Measurements from ENCODE around the gene FLOT2. TPM values are rescaled to one million over a fixed set of nuclear protein-coding genes. Genes with fewer than 3 reads are reported as not detected.

The FLOT2 gene
- total RNA-seq, 1 experiment from 2014 or later, result 23.1 TPM

GRCh38 chr17:28891201-28891600, 6.3 kb downstream of the FLOT2 start:
- no TSS peak for BruUV-seq (replicated peaks)
- H3K79me2 ChIP-seq (ENCODE audit: low read length), result no peaks in the 10 kb centered on the region
- H3K9me2 ChIP-seq (replicated peaks; ENCODE audit: low read length), result no peaks in the 10 kb centered on the region
- DNase-seq (no peak), ATAC-seq (no peak)
- CTCF ChIA-PET, result no interaction called here
- H4K20me1 ChIP-seq (ENCODE audit: low read length), result no peaks in the 10 kb centered on the region
- H3K4me3 ChIP-seq (ENCODE audit: low read length), result no peak overlapping the region
- H3K27me3 ChIP-seq (ENCODE audit: low read length), result no peaks in the 10 kb centered on the region
- H3K4me2 ChIP-seq (ENCODE audit: low read length), result no peak overlapping the region
- no peaks in the 10 kb centered on the region for H3K4me1 ChIP-seq (ENCODE audit: insufficient read depth, low read length)
- H3K9me3 ChIP-seq (ENCODE audit: low read length), result no peaks in the 10 kb centered on the region
- no peaks in the 10 kb centered on the region for H3F3A ChIP-seq (ENCODE audit: low read length, unreplicated experiment)
- H2AFZ ChIP-seq (ENCODE audit: low read length), result no peak overlapping the region
- H3K36me3 ChIP-seq (ENCODE audit: low read depth, low read length), result no peaks in the 10 kb centered on the region
- H3K27ac ChIP-seq (ENCODE audit: low read length), result no peak overlapping the region
- H3K9ac ChIP-seq (ENCODE audit: low read length), result no peak overlapping the region
- intact Hi-C loops (cut with micrococcal nuclease), result no loop called here
- TF ChIP-seq EZH2 (IDR thresholded peaks at IDR 0.05; ENCODE audit: low read length, unreplicated experiment), result no peak
- POLR2A ChIA-PET (ENCODE audit: unreplicated experiment), result no interaction called here

DNA sequence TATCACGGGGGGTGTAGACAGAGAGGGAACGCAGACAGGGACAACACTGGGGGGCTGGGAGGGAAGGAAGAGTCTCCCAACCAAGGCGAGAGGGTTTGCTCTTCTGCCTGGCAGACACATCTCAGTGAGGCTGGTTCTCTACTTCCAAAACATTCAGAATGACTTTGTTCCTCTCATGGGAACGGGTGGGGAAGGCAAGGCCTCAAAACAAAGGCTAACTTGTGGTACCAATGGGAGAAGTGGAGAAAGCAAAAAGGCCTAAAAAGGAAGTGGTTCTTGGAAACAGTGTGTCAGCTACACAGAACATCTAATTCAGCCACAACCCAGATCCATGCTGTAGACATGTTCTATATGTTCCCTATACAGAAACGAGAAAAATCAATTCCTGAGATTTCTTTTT, 7.5 kb downstream of the FLOT2 start:
- Histone ChIP-seq H3K79me2 (ENCODE audit: low read length) (no peaks in the 10 kb centered on the region), H3K9me2 (replicated peaks; ENCODE audit: low read length) (no peaks in the 10 kb centered on the region), H3K4me3 (ENCODE audit: low read length) (no peak overlapping the region), H3K4me1 (ENCODE audit: insufficient read depth, low read length) (no peaks in the 10 kb centered on the region), H3F3A (ENCODE audit: low read length, unreplicated experiment) (no peaks in the 10 kb centered on the region), H3K27me3 (ENCODE audit: low read length) (no peaks in the 10 kb centered on the region), H2AFZ (ENCODE audit: low read length) (no peak overlapping the region), H3K4me2 (ENCODE audit: low read length) (no peak overlapping the region), H4K20me1 (ENCODE audit: low read length) (no peaks in the 10 kb centered on the region), H3K36me3 (ENCODE audit: low read depth, low read length) (no peaks in the 10 kb centered on the region), H3K9ac (ENCODE audit: low read length) (no peak overlapping the region), H3K9me3 (ENCODE audit: low read length) (no peaks in the 10 kb centered on the region), H3K27ac (ENCODE audit: low read length) (no peak overlapping the region)
- no peak for ATAC-seq
- TF ChIP-seq, protein P1, sequence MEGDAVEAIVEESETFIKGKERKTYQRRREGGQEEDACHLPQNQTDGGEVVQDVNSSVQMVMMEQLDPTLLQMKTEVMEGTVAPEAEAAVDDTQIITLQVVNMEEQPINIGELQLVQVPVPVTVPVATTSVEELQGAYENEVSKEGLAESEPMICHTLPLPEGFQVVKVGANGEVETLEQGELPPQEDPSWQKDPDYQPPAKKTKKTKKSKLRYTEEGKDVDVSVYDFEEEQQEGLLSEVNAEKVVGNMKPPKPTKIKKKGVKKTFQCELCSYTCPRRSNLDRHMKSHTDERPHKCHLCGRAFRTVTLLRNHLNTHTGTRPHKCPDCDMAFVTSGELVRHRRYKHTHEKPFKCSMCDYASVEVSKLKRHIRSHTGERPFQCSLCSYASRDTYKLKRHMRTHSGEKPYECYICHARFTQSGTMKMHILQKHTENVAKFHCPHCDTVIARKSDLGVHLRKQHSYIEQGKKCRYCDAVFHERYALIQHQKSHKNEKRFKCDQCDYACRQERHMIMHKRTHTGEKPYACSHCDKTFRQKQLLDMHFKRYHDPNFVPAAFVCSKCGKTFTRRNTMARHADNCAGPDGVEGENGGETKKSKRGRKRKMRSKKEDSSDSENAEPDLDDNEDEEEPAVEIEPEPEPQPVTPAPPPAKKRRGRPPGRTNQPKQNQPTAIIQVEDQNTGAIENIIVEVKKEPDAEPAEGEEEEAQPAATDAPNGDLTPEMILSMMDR (conservative IDR thresholded peaks at IDR 0.05; ENCODE audit: low read depth, low read length), result no peak
- TF ChIP-seq EZH2phosphoT487 (IDR thresholded peaks at IDR 0.05; ENCODE audit: borderline replicate concordance, low read length), result no peak
- no peak for TF ChIP-seq EZH2 (IDR thresholded peaks at IDR 0.05; ENCODE audit: low read length, unreplicated experiment)
- intact Hi-C loops (cut with micrococcal nuclease), result no loop called here
- BruUV-seq (replicated peaks), result no TSS peak
- ChIA-PET POLR2A (ENCODE audit: unreplicated experiment) (no interaction called here), CTCF (no interaction called here)
- DNase-seq, result no peak

- POLR2A ChIA-PET (ENCODE audit: unreplicated experiment), result no interaction called here
- intact Hi-C loops (cut with micrococcal nuclease), result no loop called here
Measured at GRCh38 chr17:28888832-28889231, 8.7 kb downstream of the FLOT2 start.

More at GRCh38 chr17:28888832-28889231, 8.7 kb downstream of the FLOT2 start:
- BruUV-seq (replicated peaks), result no TSS peak
- no peaks in the 10 kb centered on the region for H3F3A ChIP-seq (ENCODE audit: low read length, unreplicated experiment)
- CTCF ChIA-PET, result no interaction called here
- H3K36me3 ChIP-seq (ENCODE audit: low read depth, low read length), result no peaks in the 10 kb centered on the region
- TF ChIP-seq EZH2phosphoT487 (IDR thresholded peaks at IDR 0.05; ENCODE audit: borderline replicate concordance, low read length) (no peak), EZH2 (IDR thresholded peaks at IDR 0.05; ENCODE audit: low read length, unreplicated experiment) (no peak)
- TF ChIP-seq, protein P1 (conservative IDR thresholded peaks at IDR 0.05; ENCODE audit: low read depth, low read length), result no peak
- no peak overlapping the region for H2AFZ ChIP-seq (ENCODE audit: low read length)
- H3K9me2 ChIP-seq (replicated peaks; ENCODE audit: low read length), result no peaks in the 10 kb centered on the region
- H3K27ac ChIP-seq (ENCODE audit: low read length), result no peak overlapping the region
- no peaks in the 10 kb centered on the region for H3K27me3 ChIP-seq (ENCODE audit: low read length)
- H3K4me2 ChIP-seq (ENCODE audit: low read length), result no peak overlapping the region
- DNase-seq (no peak), ATAC-seq (no peak)
- H3K4me3 ChIP-seq (ENCODE audit: low read length), result no peak overlapping the region
- no peaks in the 10 kb centered on the region for H3K9me3 ChIP-seq (ENCODE audit: low read length)
- H3K9ac ChIP-seq (ENCODE audit: low read length), result no peak overlapping the region
- H3K4me1 ChIP-seq (ENCODE audit: insufficient read depth, low read length), result no peaks in the 10 kb centered on the region
- H4K20me1 ChIP-seq (ENCODE audit: low read length), result no peaks in the 10 kb centered on the region
- no peaks in the 10 kb centered on the region for H3K79me2 ChIP-seq (ENCODE audit: low read length)
